ENCODE data around the gene MRGPRD. TPM values are rescaled to one million over a fixed set of nuclear protein-coding genes. Genes with fewer than 3 reads are reported as not detected.
A peak's percentile ranks its signal among the peaks of the same experiment; 100 is the strongest.

The MRGPRD gene
- total RNA-seq, 1 experiment from 2014 or later, result not detected

GRCh38 chr11:69012092-69013008 lies 31.6 kb upstream of the MRGPRD start:
- Histone ChIP-seq H3K9me2 (ENCODE audit: insufficient read depth) (no peaks in the 10 kb centered on the region), H3K4me3 (replicated peaks in 1 of 2; ENCODE audit: low read depth in 1 of 2, low read length in 2 of 2) (no peak overlapping the region), H3K4me2 (ENCODE audit: low read length) (no peak overlapping the region), H3K9ac (ENCODE audit: low read length) (no peak overlapping the region), H3K79me2 (ENCODE audit: insufficient read depth, low read length) (no peaks in the 10 kb centered on the region), H2AFZ (ENCODE audit: low read depth, low read length, poor library complexity, severe bottlenecking) (no peak overlapping the region), H3K27ac (ENCODE audit: low read depth, low read length) (no peak overlapping the region; the same call in 1 of the 2 replicates), H3K4me1 (ENCODE audit: control insufficient read depth in 1 of 2, insufficient read depth in 2 of 2, low read length in 2 of 2) (peaks cover 38 to 45% of the 10 kb centered on the region in 2 experiments), H3K36me3 (ENCODE audit: control insufficient read depth in 1 of 2, insufficient read depth in 2 of 2, low read length in 2 of 2) (no peaks in the 10 kb centered on the region), H3K9me3 (ENCODE audit: control insufficient read depth in 1 of 2, insufficient read depth in 1 of 2, low read depth in 1 of 2, low read length in 2 of 2) (no peaks in the 10 kb centered on the region), H3K27me3 (ENCODE audit: insufficient read depth, low read length) (no peaks in the 10 kb centered on the region), H4K20me1 (ENCODE audit: insufficient read depth) (no peaks in the 10 kb centered on the region)
- POLR2A ChIA-PET, result no interaction called here
- no TSS peak for BruUV-seq (replicated peaks)
- DNase-seq (ENCODE audit: low read depth, low spot score) (no peak), ATAC-seq (no peak)
- CTCF ChIA-PET, result no interaction called here
- no peak for TF ChIP-seq ZFX (IDR thresholded peaks at IDR 0.05)
- TF ChIP-seq POLR2A (IDR thresholded peaks at IDR 0.05; ENCODE audit: borderline replicate concordance, extremely low read depth, insufficient read depth, insufficient read length), result no peak
- no peak for TF ChIP-seq ZNF274 (IDR thresholded peaks at IDR 0.05; ENCODE audit: low read depth, low read length)
- no peak for TF ChIP-seq ATF3 (IDR thresholded peaks at IDR 0.05)
- no peak for TF ChIP-seq POLR2AphosphoS5 (IDR thresholded peaks at IDR 0.05; ENCODE audit: low read depth, low read length)
- RAD21 ChIA-PET (ENCODE audit: low non-redundant PET in 1 of 2, low total read pairs in 2 of 2, uncharacterized antibody in 2 of 2, unreplicated experiment in 2 of 2), result no interaction called here
- intact Hi-C loops (cut with micrococcal nuclease), result no loop called here

GRCh38 chr11:69011624-69012091 lies 30.9 kb upstream of the MRGPRD start:
- DNase-seq (ENCODE audit: low read depth, low spot score) (no peak), ATAC-seq (no peak)
- Histone ChIP-seq H3K9ac (ENCODE audit: low read length) (no peak overlapping the region), H3K9me2 (ENCODE audit: insufficient read depth) (no peaks in the 10 kb centered on the region), H3K9me3 (ENCODE audit: control insufficient read depth in 1 of 2, insufficient read depth in 1 of 2, low read depth in 1 of 2, low read length in 2 of 2) (no peaks in the 10 kb centered on the region), H3K27me3 (ENCODE audit: insufficient read depth, low read length) (no peaks in the 10 kb centered on the region), H3K4me1 (ENCODE audit: control insufficient read depth in 1 of 2, insufficient read depth in 2 of 2, low read length in 2 of 2) (peaks cover 38 to 49% of the 10 kb centered on the region in 2 experiments), H3K27ac (ENCODE audit: low read depth, low read length) (peak overlapping the region; percentile 43; the same call in 1 of the 2 replicates), H3K4me3 (replicated peaks in 1 of 2; ENCODE audit: low read depth in 1 of 2, low read length in 2 of 2) (no peak overlapping the region; a peak in 1 of 4 replicates), H4K20me1 (ENCODE audit: insufficient read depth) (no peaks in the 10 kb centered on the region), H2AFZ (ENCODE audit: low read depth, low read length, poor library complexity, severe bottlenecking) (no peak overlapping the region), H3K79me2 (ENCODE audit: insufficient read depth, low read length) (no peaks in the 10 kb centered on the region), H3K36me3 (ENCODE audit: control insufficient read depth in 1 of 2, insufficient read depth in 2 of 2, low read length in 2 of 2) (no peaks in the 10 kb centered on the region), H3K4me2 (ENCODE audit: low read length) (peak overlapping the region; percentile 78)
- ChIA-PET RAD21 (ENCODE audit: low non-redundant PET in 1 of 2, low total read pairs in 2 of 2, uncharacterized antibody in 2 of 2, unreplicated experiment in 2 of 2) (no interaction called here), CTCF (interaction anchor here (1.2 to 1.3 kb wide), 2 partner anchors 32 to 56 kb away, joined by 5 read pairs; no protein-coding TSS in a partner anchor), POLR2A (interaction anchor here (1.4 to 2.1 kb wide), 2 partner anchors 24 to 33 kb away, joined by 5 to 8 read pairs; no protein-coding TSS in a partner anchor)
- BruUV-seq (replicated peaks), result no TSS peak
- intact Hi-C loops (cut with micrococcal nuclease), result no loop called here
- TF ChIP-seq FOSL1 (IDR thresholded peaks at IDR 0.05; ENCODE audit: low read depth), result no peak
- TF ChIP-seq SIN3A (IDR thresholded peaks at IDR 0.05; ENCODE audit: low read depth), result no peak
- no peak for TF ChIP-seq REST (IDR thresholded peaks at IDR 0.05; ENCODE audit: low read depth)
- TF ChIP-seq ZFX (IDR thresholded peaks at IDR 0.05), result no peak
- TF ChIP-seq ATF3 (IDR thresholded peaks at IDR 0.05), result no peak
- no peak for TF ChIP-seq CTCF (IDR thresholded peaks at IDR 0.05 in 2 of 3, conservative IDR thresholded peaks at IDR 0.05 in 1 of 3; ENCODE audit: borderline replicate concordance in 1 of 3, insufficient read depth in 1 of 3, low read depth in 2 of 3, low read length in 2 of 3)

Measured in HCT116 (cell line).